Measurements from ENCODE around the gene FHOD1. TPM values are rescaled to one million over a fixed set of nuclear protein-coding genes. Genes with fewer than 3 reads are reported as not detected.
A peak's percentile ranks its signal among the peaks of the same experiment; 100 is the strongest.

FHOD1 gene
- total and polyA plus RNA-seq, 2 experiments from 2014 or later = 10.0 to 17.2 TPM

DNA sequence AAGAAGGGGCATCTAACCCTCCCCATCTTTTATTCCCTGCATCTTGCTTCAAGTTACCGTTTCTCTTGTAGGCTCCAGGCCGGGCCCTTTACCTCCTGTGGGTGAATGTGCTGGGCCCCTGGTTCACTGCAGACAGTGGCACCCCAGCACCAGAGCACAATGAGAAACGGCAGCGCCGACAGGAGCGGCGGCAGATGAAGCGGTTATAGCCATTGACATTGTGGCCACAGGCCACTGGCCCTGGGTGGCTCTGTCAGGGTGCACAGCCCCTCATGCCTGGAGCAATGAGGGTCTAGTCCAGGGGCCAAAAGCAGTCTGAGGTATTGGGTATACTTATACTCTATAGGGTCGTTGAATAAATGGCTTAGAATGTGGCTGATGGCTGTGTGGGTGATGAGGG is 18.4 kb downstream of the FHOD1 start:
- H2AFZ ChIP-seq = no peak overlapping the region
- WGBS (ENCODE audit: low lambda C conversion rate, missing lambda C conversion rate) = 95% methylated on average over 9 of the region's 9 CpGs
- no peaks in the 10 kb centered on the region for H4K20me1 ChIP-seq (ENCODE audit: insufficient read depth, poor library complexity, severe bottlenecking)
- TF ChIP-seq, protein P1, sequence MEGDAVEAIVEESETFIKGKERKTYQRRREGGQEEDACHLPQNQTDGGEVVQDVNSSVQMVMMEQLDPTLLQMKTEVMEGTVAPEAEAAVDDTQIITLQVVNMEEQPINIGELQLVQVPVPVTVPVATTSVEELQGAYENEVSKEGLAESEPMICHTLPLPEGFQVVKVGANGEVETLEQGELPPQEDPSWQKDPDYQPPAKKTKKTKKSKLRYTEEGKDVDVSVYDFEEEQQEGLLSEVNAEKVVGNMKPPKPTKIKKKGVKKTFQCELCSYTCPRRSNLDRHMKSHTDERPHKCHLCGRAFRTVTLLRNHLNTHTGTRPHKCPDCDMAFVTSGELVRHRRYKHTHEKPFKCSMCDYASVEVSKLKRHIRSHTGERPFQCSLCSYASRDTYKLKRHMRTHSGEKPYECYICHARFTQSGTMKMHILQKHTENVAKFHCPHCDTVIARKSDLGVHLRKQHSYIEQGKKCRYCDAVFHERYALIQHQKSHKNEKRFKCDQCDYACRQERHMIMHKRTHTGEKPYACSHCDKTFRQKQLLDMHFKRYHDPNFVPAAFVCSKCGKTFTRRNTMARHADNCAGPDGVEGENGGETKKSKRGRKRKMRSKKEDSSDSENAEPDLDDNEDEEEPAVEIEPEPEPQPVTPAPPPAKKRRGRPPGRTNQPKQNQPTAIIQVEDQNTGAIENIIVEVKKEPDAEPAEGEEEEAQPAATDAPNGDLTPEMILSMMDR (IDR thresholded peaks at IDR 0.05; ENCODE audit: poor library complexity) = no peak
- TF ChIP-seq EZH2phosphoT487 (IDR thresholded peaks at IDR 0.05; ENCODE audit: low read depth, severe bottlenecking, unreplicated experiment) = no peak
- no peak for TF ChIP-seq EZH2 (IDR thresholded peaks at IDR 0.05; ENCODE audit: borderline replicate concordance)
- no peak for DNase-seq (ENCODE audit: low spot score)
- no peak overlapping the region for H3K4me2 ChIP-seq
- H3K9me2 ChIP-seq (replicated peaks; ENCODE audit: insufficient read depth) = no peaks in the 10 kb centered on the region
- no peaks in the 10 kb centered on the region for H3K36me3 ChIP-seq (replicated peaks; ENCODE audit: insufficient read depth, low read depth)
- H3K4me3 ChIP-seq = no peak overlapping the region
- no peaks in the 10 kb centered on the region for H3K9me3 ChIP-seq (ENCODE audit: low read depth)
- H3K4me1 ChIP-seq (ENCODE audit: insufficient read depth) = peaks cover 9% of the 10 kb centered on the region
- peaks cover 16% of the 10 kb centered on the region for H3K79me2 ChIP-seq
- H3K27ac ChIP-seq = no peak overlapping the region
- no peaks in the 10 kb centered on the region for H3K27me3 ChIP-seq

DNA sequence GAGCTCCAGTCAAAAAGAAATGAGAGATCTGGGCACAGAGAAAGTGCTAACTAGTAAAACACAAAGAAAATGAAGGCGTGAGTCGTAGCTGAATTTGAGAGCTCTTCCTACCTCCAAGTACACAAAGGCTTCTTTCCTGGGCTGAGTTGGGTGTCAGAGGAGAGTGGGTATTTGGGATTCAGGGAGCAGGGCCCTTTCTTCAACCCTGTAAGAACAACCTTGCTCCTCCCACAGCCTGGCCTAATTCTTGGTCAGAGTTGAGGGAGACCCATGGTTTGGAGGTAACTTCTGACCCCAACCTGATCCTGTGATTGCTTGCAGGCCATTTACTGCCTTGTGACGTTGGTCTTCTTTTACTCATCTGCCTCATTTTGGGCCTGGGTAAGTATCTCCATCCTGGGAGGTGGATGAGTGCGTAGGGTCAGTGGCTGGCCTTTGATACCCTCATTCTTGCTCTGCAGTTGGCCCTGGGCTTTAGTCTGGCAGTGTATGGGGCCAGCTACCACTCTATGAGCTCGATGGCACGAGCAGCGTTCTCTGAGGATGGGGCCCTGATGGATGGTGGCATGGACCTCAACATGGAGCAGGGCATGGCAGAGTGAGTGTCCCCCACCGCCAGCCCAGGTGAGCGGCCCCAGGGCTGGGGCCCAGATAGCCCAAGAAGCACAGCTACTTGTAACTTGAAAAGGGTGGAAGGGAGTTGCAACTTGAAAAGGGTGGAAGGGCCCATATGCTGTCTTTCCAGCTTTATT is 19.1 kb downstream of the FHOD1 start:
- Histone ChIP-seq H3K27me3 (no peaks in the 10 kb centered on the region), H4K20me1 (ENCODE audit: insufficient read depth, poor library complexity, severe bottlenecking) (no peaks in the 10 kb centered on the region), H3K79me2 (peaks cover 16% of the 10 kb centered on the region), H3K9me3 (ENCODE audit: low read depth) (no peaks in the 10 kb centered on the region), H2AFZ (no peak overlapping the region), H3K4me2 (peak overlapping the region; percentile 96), H3K4me3 (peak overlapping the region; percentile 74), H3K9me2 (replicated peaks; ENCODE audit: insufficient read depth) (no peaks in the 10 kb centered on the region), H3K36me3 (replicated peaks; ENCODE audit: insufficient read depth, low read depth) (no peaks in the 10 kb centered on the region), H3K27ac (no peak overlapping the region), H3K4me1 (ENCODE audit: insufficient read depth) (peaks cover 9% of the 10 kb centered on the region)
- no peak for DNase-seq (ENCODE audit: low spot score)
- TF ChIP-seq EZH2phosphoT487 (IDR thresholded peaks at IDR 0.05; ENCODE audit: low read depth, severe bottlenecking, unreplicated experiment) (no peak), EZH2 (IDR thresholded peaks at IDR 0.05; ENCODE audit: borderline replicate concordance) (no peak)
- TF ChIP-seq, protein P1 (IDR thresholded peaks at IDR 0.05; ENCODE audit: poor library complexity) = no peak
- WGBS (ENCODE audit: low lambda C conversion rate, missing lambda C conversion rate) = 92% methylated on average over 9 of the region's 9 CpGs

- WGBS (ENCODE audit: low lambda C conversion rate, missing lambda C conversion rate) = 34% methylated on average over 12 of the region's 12 CpGs
- peaks cover 16% of the 10 kb centered on the region for H3K79me2 ChIP-seq
- peak overlapping the region; percentile 74 for H3K4me3 ChIP-seq
- peak overlapping the region; percentile 69 for H3K27ac ChIP-seq
- H3K9me3 ChIP-seq (ENCODE audit: low read depth) = no peaks in the 10 kb centered on the region
- no peaks in the 10 kb centered on the region for H3K27me3 ChIP-seq
- H3K4me1 ChIP-seq (ENCODE audit: insufficient read depth) = peaks cover 9% of the 10 kb centered on the region
- no peaks in the 10 kb centered on the region for H3K36me3 ChIP-seq (replicated peaks; ENCODE audit: insufficient read depth, low read depth)
- peak overlapping the region; percentile 96 for H3K4me2 ChIP-seq
- no peak for DNase-seq (ENCODE audit: low spot score)
- no peaks in the 10 kb centered on the region for H4K20me1 ChIP-seq (ENCODE audit: insufficient read depth, poor library complexity, severe bottlenecking)
- H2AFZ ChIP-seq = peak overlapping the region; percentile 57
- H3K9me2 ChIP-seq (replicated peaks; ENCODE audit: insufficient read depth) = no peaks in the 10 kb centered on the region
- TF ChIP-seq EZH2 (IDR thresholded peaks at IDR 0.05; ENCODE audit: borderline replicate concordance) (no peak), EZH2phosphoT487 (IDR thresholded peaks at IDR 0.05; ENCODE audit: low read depth, severe bottlenecking, unreplicated experiment) (no peak)
- TF ChIP-seq, protein P1 (IDR thresholded peaks at IDR 0.05; ENCODE audit: poor library complexity) = no peak
These were observed 19.7 kb downstream of the FHOD1 start for GRCh38 chr16:67227567-67227921.
